Adrenal gland (tissue), 5 donors: ENCODE data around the gene FCF1.

Source experiments
- CTCF ChIP-seq, 6 experiments: fragments of 450-650 bp in 4 of 6; fragments of 200-600 bp in 2 of 6; sonication (generic) in 1 of 6; IDR thresholded peaks; 1 replicate in 5 of 6; 2 replicates in 1 of 6; pipeline versions ENCODE4 v1.5.1 to v1.8.0; 2016 to 2021; ENCODE audit warnings: antibody characterized with exemption in 6 of 6, mild to moderate bottlenecking in 2 of 6, moderate library complexity in 1 of 6
- POLR2A ChIP-seq, 2 donors: fragments of 450-650 bp; IDR thresholded peaks; one replicate each; pipeline ENCODE4 v1.6.1; 2017; ENCODE audit warnings: antibody characterized with exemption in 2 of 2, mild to moderate bottlenecking in 2 of 2, moderate library complexity in 1 of 2
- donor health status: DM: no; HTN: no; CAD: no.

DNA sequence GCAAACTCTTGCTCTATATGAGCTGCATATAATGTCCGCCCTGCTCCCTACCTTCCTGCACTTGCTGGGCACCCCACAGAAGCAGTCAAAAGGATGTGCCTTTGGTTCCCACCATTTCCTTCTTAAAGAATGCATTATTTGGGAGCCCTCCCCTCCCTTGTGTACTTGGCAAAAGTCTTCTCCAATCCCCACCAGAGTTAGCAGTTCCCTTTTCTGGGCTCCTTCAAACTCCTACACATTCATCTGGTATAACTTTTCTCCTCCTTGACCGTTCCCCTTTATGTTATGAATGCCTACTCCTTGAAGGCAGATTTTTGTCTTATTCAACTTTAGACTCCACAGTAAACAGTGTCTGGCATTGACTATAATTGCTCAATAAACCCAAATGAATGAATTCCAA, 27.9 kb upstream of the FCF1 start:
- no peak for TF ChIP-seq CTCF (IDR thresholded peaks at IDR 0.05)
- no peak for TF ChIP-seq POLR2A (IDR thresholded peaks at IDR 0.05)
